ENCODE results near the gene USH1C.

The USH1C gene

DNA sequence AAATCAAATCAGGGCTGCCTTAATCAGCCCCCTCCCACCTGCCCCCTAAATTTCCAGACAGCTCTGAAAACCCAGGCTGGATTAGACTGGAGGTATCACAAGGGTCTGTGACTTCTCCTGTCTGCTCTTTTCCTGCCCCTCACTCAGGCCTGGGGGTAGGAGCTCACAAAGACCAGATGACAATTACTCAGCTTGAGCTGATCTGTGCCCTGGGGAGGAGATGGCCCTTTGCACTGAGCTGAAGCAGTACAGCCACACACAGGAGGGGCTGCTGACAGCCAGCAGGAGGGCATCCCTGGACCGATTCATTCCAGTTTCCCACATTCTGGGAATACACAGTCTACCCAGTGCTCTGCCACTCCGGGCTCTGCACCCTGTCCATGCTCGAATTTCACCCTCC is 71.7 kb downstream of the USH1C start:
- Histone ChIP-seq H3K36me3 (ENCODE audit: low read depth) (no peaks in the 10 kb centered on the region), H3K9me3 (ENCODE audit: severe bottlenecking) (no peaks in the 10 kb centered on the region), H3K27ac (ENCODE audit: poor library complexity, severe bottlenecking) (no peak overlapping the region), H3K4me1 (ENCODE audit: insufficient read depth, poor library complexity, severe bottlenecking) (no peaks in the 10 kb centered on the region), H3K27me3 (ENCODE audit: insufficient read depth, poor library complexity, severe bottlenecking) (peaks cover 26% of the 10 kb centered on the region), H3K4me3 (ENCODE audit: severe bottlenecking) (no peak overlapping the region)
- no peak for ATAC-seq (ENCODE audit: low read depth)
- DNase-seq (ENCODE audit: low spot score), result no peak
- TF ChIP-seq CTCF (IDR thresholded peaks at IDR 0.05; ENCODE audit: poor library complexity, severe bottlenecking), result no peak

- no peaks in the 10 kb centered on the region for H3K9me3 ChIP-seq (ENCODE audit: severe bottlenecking)
- peaks cover 19% of the 10 kb centered on the region for H3K27me3 ChIP-seq (ENCODE audit: insufficient read depth, poor library complexity, severe bottlenecking)
- no peak for TF ChIP-seq CTCF (IDR thresholded peaks at IDR 0.05; ENCODE audit: poor library complexity, severe bottlenecking)
- H3K36me3 ChIP-seq (ENCODE audit: low read depth), result no peaks in the 10 kb centered on the region
- no peaks in the 10 kb centered on the region for H3K4me1 ChIP-seq (ENCODE audit: insufficient read depth, poor library complexity, severe bottlenecking)
- no peak overlapping the region for H3K27ac ChIP-seq (ENCODE audit: poor library complexity, severe bottlenecking)
- H3K4me3 ChIP-seq (ENCODE audit: severe bottlenecking), result no peak overlapping the region
- no peak for ATAC-seq (ENCODE audit: low read depth)
- no peak for DNase-seq (ENCODE audit: low spot score)
Observed at GRCh38 chr11:17471501-17471900, 72.7 kb downstream of the USH1C start.

DNA sequence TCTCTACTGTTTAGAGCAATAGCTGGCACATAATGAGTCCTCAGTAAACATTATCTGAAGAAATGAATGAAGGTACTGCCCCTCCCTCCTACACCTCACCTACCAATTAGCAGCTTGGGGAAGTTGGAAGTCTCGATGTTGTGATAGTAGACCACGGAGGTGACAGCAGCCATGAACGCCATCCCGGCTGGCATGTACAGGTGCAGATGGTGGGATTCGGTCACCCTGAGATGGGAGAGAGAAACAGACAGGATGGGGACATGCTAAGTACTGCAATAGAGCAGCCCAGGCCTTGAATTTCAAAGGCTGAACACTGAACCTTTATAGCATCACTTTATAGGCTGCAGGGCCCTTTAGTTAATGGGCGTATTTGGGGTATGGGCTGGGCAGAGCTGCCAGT is 74.2 kb downstream of the USH1C start:
- ATAC-seq (ENCODE audit: low read depth) (no peak), DNase-seq (ENCODE audit: low spot score) (no peak)
- Histone ChIP-seq H3K27me3 (ENCODE audit: insufficient read depth, poor library complexity, severe bottlenecking) (peaks cover 4% of the 10 kb centered on the region), H3K9me3 (ENCODE audit: severe bottlenecking) (no peaks in the 10 kb centered on the region), H3K36me3 (ENCODE audit: low read depth) (no peaks in the 10 kb centered on the region), H3K4me1 (ENCODE audit: insufficient read depth, poor library complexity, severe bottlenecking) (no peaks in the 10 kb centered on the region), H3K4me3 (ENCODE audit: severe bottlenecking) (no peak overlapping the region), H3K27ac (ENCODE audit: poor library complexity, severe bottlenecking) (no peak overlapping the region)
- TF ChIP-seq CTCF (IDR thresholded peaks at IDR 0.05; ENCODE audit: poor library complexity, severe bottlenecking), result no peak

DNA sequence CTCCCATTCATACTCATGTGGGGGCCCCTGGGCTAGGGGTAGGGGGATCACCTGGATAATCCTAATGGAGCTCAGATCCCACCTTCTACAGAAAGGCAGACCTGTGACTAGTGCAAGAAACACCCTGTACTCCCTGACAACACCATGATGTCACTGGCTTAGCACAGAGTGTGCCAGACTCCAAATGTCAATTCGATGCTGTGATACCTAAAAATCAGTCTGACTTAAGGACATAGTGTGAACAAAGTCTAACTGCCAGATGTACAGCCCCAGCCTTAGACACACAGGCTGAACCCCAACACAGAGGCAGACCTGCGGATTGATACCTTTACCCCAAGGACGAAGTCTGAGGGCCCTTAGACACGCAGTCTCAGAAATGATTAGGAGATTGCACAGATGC is 76.1 kb downstream of the USH1C start:
- ATAC-seq (ENCODE audit: low read depth) (no peak), DNase-seq (ENCODE audit: low spot score) (no peak)
- TF ChIP-seq CTCF (IDR thresholded peaks at IDR 0.05; ENCODE audit: poor library complexity, severe bottlenecking), result no peak
- no peaks in the 10 kb centered on the region for H3K36me3 ChIP-seq (ENCODE audit: low read depth)
- no peak overlapping the region for H3K27ac ChIP-seq (ENCODE audit: poor library complexity, severe bottlenecking)
- H3K4me1 ChIP-seq (ENCODE audit: insufficient read depth, poor library complexity, severe bottlenecking), result no peaks in the 10 kb centered on the region
- no peak overlapping the region for H3K4me3 ChIP-seq (ENCODE audit: severe bottlenecking)
- no peaks in the 10 kb centered on the region for H3K9me3 ChIP-seq (ENCODE audit: severe bottlenecking)
- H3K27me3 ChIP-seq (ENCODE audit: insufficient read depth, poor library complexity, severe bottlenecking), result no peaks in the 10 kb centered on the region

DNA sequence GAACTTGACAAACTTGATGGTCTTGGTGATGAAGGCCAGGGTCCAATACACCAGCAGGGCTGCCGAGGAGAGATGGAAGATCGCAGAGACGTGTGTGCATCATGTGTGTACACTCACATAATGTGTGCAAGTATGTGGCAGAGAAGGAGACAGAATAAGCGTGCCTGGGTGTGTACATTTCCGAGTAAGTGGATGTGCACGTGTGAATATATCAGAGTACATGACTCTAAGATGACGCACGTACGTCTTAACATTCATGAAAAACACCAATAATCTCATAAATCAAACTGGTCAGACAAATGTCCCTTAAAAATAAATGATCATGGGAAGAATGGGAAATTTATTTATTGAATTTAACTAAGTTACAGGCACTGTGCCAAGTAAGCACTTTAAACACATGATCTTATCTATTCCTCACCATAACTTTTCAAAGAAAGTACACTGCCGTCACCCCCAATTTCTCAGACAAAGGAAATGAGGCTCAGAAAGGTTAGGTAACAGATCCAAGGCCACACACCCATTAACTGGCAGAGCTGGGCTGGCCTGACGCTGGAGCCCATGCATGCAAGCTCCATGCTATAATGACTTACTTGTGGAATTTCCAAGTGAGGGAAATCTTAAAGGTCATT is 80.6 kb downstream of the USH1C start:
- no peak for TF ChIP-seq CTCF (IDR thresholded peaks at IDR 0.05; ENCODE audit: poor library complexity, severe bottlenecking)
- no peaks in the 10 kb centered on the region for H3K4me1 ChIP-seq (ENCODE audit: insufficient read depth, poor library complexity, severe bottlenecking)
- no peak for DNase-seq (ENCODE audit: low spot score)
- no peak overlapping the region for H3K27ac ChIP-seq (ENCODE audit: poor library complexity, severe bottlenecking)
- H3K4me3 ChIP-seq (ENCODE audit: severe bottlenecking), result no peak overlapping the region
- no peak for ATAC-seq (ENCODE audit: low read depth)
- H3K27me3 ChIP-seq (ENCODE audit: insufficient read depth, poor library complexity, severe bottlenecking), result no peaks in the 10 kb centered on the region
- no peaks in the 10 kb centered on the region for H3K9me3 ChIP-seq (ENCODE audit: severe bottlenecking)
- H3K36me3 ChIP-seq (ENCODE audit: low read depth), result no peaks in the 10 kb centered on the region
